Measurements from ENCODE around the gene EPS8L1.

GRCh38 chr19:55116232-55116858 is 40.7 kb downstream of the EPS8L1 start:
- TF ChIP-seq POLR2A (IDR thresholded peaks at IDR 0.05) (peak in 1 of 3 donors; percentile 48), CTCF (IDR thresholded peaks at IDR 0.05) (no peak)

All from body of pancreas (tissue), 4 donors.